ENCODE results near the gene LRRTM4.

The LRRTM4 gene

GRCh38 chr2:77397763-77398162 is 124.4 kb downstream of the LRRTM4 start:
- no peak overlapping the region for H3K4me3 ChIP-seq (ENCODE audit: low read length)
- TF ChIP-seq CTCF (conservative IDR thresholded peaks at IDR 0.05; ENCODE audit: low read length) = no peak
- DNase-seq (ENCODE audit: low read depth) = no peak

GRCh38 chr2:77395011-77395410 is 127.2 kb downstream of the LRRTM4 start:
- no peak for DNase-seq (ENCODE audit: low read depth)
- no peak overlapping the region for H3K4me3 ChIP-seq (ENCODE audit: low read length)
- no peak for TF ChIP-seq CTCF (conservative IDR thresholded peaks at IDR 0.05; ENCODE audit: low read length)

- TF ChIP-seq CTCF (conservative IDR thresholded peaks at IDR 0.05; ENCODE audit: low read length) = no peak
- H3K4me3 ChIP-seq (ENCODE audit: low read length) = no peak overlapping the region
- no peak for DNase-seq (ENCODE audit: low read depth)
These were observed 131.1 kb downstream of the LRRTM4 start for GRCh38 chr2:77391119-77391518.

GRCh38 chr2:77387324-77387723 is 134.9 kb downstream of the LRRTM4 start:
- DNase-seq (ENCODE audit: low read depth) = no peak

GRCh38 chr2:77372636-77373035 is 149.5 kb downstream of the LRRTM4 start:
- no peak overlapping the region for H3K4me3 ChIP-seq (ENCODE audit: low read length)
- TF ChIP-seq CTCF (conservative IDR thresholded peaks at IDR 0.05; ENCODE audit: low read length) = no peak
- no peak for DNase-seq (ENCODE audit: low read depth)

More at GRCh38 chr2:77387324-77387723, 134.9 kb downstream of the LRRTM4 start:
- H3K4me3 ChIP-seq (ENCODE audit: low read length) = no peak overlapping the region
- TF ChIP-seq CTCF (conservative IDR thresholded peaks at IDR 0.05; ENCODE audit: low read length) = no peak

GRCh38 chr2:77370511-77370910 is 151.7 kb downstream of the LRRTM4 start:
- H3K4me3 ChIP-seq (ENCODE audit: low read length) = no peak overlapping the region
- no peak for DNase-seq (ENCODE audit: low read depth)
- no peak for TF ChIP-seq CTCF (conservative IDR thresholded peaks at IDR 0.05; ENCODE audit: low read length)

- TF ChIP-seq CTCF (conservative IDR thresholded peaks at IDR 0.05; ENCODE audit: low read length) = no peak
- no peak overlapping the region for H3K4me3 ChIP-seq (ENCODE audit: low read length)
- no peak for DNase-seq (ENCODE audit: low read depth)
These were observed 158.9 kb downstream of the LRRTM4 start for GRCh38 chr2:77363277-77363676.
